GM12801 (cell line): ENCODE data around the gene RBBP8.

Experiments used
- TF ChIP-seq, protein P1 (sequence below): IDR thresholded peaks from one replicate; pipeline ENCODE4 v1.5.1; 2011; ENCODE audit warnings: control low read depth; ENCODE audit not compliant: insufficient read length; ENCODE audit errors: extremely low read depth

The RBBP8 gene

GRCh38 chr18:22971038-22971437 is 37.9 kb downstream of the RBBP8 start:
- TF ChIP-seq, protein P1, sequence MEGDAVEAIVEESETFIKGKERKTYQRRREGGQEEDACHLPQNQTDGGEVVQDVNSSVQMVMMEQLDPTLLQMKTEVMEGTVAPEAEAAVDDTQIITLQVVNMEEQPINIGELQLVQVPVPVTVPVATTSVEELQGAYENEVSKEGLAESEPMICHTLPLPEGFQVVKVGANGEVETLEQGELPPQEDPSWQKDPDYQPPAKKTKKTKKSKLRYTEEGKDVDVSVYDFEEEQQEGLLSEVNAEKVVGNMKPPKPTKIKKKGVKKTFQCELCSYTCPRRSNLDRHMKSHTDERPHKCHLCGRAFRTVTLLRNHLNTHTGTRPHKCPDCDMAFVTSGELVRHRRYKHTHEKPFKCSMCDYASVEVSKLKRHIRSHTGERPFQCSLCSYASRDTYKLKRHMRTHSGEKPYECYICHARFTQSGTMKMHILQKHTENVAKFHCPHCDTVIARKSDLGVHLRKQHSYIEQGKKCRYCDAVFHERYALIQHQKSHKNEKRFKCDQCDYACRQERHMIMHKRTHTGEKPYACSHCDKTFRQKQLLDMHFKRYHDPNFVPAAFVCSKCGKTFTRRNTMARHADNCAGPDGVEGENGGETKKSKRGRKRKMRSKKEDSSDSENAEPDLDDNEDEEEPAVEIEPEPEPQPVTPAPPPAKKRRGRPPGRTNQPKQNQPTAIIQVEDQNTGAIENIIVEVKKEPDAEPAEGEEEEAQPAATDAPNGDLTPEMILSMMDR = no peak

- TF ChIP-seq, protein P1 = no peak
Measured at GRCh38 chr18:22974001-22974400, 40.9 kb downstream of the RBBP8 start.

GRCh38 chr18:22974707-22975106 is 41.6 kb downstream of the RBBP8 start:
- TF ChIP-seq, protein P1 = no peak

GRCh38 chr18:22975508-22975907 is 42.4 kb downstream of the RBBP8 start:
- TF ChIP-seq, protein P1 = no peak

- TF ChIP-seq, protein P1 = no peak
Measured at GRCh38 chr18:22977847-22978701, 44.9 kb downstream of the RBBP8 start.

DNA sequence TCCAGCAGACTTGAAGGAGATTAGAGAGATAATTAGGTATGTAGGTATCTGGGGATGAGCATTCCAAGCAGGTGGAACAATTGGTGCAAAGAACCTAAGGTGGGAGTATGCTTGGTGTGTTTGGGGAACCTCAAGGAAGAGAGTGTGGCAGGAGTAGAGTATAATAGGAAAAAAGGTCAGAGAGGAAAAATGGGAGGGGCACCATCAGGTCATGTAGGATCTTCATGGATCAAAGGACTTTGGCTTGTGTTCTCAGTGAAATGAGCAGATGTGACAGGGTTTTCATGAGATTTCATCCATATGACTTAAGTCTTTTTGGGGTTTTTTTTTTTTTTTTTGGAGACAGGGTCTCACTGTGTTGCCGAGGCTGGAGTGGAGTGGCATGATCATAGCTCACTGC is 47.3 kb downstream of the RBBP8 start:
- TF ChIP-seq, protein P1 = no peak

DNA sequence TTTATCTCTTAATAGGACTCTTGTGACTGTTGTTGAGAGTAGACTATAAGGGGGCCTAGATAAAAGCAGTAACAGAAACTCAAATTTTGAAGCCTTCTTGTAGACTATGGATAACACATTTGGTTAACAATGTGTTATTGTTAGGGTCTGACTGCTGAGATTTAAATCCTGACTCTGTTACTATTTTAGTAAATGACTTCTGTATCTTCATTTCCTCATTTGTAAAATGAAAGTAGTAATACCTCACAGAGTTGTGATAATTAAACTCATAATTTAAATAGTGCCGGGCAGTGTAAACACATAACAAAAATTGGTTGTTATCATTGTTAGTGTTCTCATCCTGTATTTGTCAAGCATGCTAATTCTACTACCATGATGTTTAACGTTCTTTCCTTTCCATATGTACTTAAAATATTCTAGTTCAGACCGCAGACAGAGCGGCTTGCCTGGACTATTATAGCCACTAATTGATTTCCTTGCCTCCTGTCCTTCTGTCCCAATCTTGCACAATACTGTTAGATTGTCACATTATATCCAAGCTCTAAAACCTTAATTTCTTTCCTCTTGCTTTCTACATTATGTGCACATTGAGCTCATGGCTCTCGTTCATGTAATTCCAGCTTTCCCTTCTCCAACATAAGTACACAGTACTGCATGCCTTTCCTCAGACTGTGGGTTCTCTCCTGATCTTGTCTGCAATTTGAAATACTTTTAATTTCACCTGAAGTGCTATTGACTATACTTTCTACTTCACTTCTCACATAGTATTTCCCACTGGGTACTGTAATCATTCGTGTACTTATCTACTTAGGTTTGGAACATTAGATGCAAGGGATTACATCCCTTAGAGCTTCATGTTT is 48.4 kb downstream of the RBBP8 start:
- TF ChIP-seq, protein P1 = no peak
